ENCODE results near the gene RYR2. TPM values are rescaled to one million over a fixed set of nuclear protein-coding genes. Genes with fewer than 3 reads are reported as not detected.

RYR2 gene
- total RNA-seq, 1 donor from 2014 or later: 4.8 TPM

DNA sequence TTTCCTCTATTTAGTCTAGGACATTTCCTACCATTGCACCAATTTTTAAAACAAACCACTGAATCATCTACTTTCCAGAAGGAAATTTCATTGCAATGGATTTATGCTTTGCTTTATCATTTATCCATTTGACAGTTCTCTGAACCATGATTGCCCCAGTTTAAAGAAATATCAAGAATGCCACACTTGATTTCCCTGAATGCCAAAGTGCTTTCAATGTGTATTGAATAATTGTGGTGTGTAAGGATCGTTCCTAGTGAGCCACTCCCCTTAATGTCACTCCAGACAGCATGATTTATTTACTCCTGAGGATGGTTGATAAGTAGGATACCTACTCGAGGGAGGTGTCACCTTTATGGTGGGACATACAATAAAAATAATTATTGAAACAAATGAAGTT lies 169.6 kb downstream of the RYR2 start:
- DNase-seq (no peak), ATAC-seq (no peak)
- no peaks in the 10 kb centered on the region for H3K27me3 ChIP-seq (ENCODE audit: low read depth)
- no peak overlapping the region for H3K27ac ChIP-seq
- no peaks in the 10 kb centered on the region for H3K4me1 ChIP-seq
- no peak overlapping the region for H3K4me3 ChIP-seq
- TF ChIP-seq, protein P1, sequence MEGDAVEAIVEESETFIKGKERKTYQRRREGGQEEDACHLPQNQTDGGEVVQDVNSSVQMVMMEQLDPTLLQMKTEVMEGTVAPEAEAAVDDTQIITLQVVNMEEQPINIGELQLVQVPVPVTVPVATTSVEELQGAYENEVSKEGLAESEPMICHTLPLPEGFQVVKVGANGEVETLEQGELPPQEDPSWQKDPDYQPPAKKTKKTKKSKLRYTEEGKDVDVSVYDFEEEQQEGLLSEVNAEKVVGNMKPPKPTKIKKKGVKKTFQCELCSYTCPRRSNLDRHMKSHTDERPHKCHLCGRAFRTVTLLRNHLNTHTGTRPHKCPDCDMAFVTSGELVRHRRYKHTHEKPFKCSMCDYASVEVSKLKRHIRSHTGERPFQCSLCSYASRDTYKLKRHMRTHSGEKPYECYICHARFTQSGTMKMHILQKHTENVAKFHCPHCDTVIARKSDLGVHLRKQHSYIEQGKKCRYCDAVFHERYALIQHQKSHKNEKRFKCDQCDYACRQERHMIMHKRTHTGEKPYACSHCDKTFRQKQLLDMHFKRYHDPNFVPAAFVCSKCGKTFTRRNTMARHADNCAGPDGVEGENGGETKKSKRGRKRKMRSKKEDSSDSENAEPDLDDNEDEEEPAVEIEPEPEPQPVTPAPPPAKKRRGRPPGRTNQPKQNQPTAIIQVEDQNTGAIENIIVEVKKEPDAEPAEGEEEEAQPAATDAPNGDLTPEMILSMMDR (IDR thresholded peaks at IDR 0.05): no peak
- H3K36me3 ChIP-seq: no peaks in the 10 kb centered on the region
- intact Hi-C loops (cut with DNase I): no loop called here
- H3K9me3 ChIP-seq: no peaks in the 10 kb centered on the region

DNA sequence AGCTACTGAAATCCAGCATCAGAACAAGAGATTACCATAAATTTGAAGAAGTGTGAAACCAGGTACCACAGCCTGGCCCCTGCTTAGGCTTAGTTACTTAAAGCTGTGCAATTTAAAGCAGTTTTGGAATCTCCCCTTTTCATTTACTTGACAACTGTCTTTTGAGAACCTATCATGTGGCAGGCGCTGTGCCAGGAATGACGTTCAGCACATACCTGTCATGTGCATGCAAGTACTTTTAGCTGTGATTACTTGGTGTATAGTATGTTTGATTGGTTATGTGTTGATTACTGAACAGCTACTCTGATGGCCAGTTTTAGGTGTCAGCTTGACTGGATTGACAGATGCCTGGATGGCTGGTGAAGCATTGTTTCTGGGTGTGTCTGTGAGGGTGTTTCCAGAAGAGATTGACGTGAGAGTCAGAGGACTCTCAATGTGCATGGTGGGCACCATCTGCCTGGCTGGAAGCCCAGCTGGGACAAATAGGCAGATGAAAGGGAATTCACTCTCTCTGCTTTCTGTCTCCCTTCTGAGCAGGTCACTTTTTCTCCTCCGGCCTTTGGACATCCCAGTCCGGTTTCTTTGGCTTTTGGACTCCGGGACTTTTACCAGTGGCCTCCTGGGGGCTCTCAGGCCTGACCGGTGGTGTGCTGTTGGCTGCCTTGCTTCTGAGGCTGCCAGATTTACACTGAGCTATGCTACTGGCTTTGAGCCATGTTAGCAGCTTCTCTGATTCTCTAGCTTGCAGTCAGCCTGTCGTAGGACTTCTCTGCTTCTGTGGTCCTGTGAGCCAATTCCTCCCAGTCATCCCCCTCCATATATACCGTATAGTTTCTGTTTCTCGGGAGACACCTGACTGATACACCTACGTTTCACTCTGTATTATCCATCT lies 178.0 kb downstream of the RYR2 start:
- H3K36me3 ChIP-seq: no peaks in the 10 kb centered on the region
- H3K27me3 ChIP-seq (ENCODE audit: low read depth): no peaks in the 10 kb centered on the region
- H3K4me1 ChIP-seq: no peaks in the 10 kb centered on the region
- no peak for ATAC-seq
- no peak overlapping the region for H3K4me3 ChIP-seq
- no peak overlapping the region for H3K27ac ChIP-seq
- H3K9me3 ChIP-seq: no peaks in the 10 kb centered on the region
- DNase-seq: no peak
- TF ChIP-seq, protein P1 (IDR thresholded peaks at IDR 0.05): no peak
- intact Hi-C loops (cut with DNase I): no loop called here

DNA sequence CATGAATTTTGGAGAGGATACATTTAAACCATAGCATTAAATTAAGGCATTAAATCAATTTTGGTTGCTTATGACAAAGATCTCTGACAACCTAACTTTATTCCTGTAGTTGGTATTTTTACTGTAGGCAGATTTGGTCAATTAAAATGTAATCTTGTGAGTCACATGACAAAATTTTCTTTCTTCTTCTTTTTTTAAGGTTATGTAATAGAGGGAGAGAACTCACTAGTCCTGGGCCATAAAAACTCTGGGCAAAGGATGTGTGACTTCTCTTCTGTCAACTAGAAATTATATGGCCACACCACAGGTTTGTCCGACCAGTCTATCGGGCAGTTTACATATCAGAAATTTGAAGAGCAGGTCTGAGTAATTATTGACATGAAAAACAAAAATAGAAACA lies 181.4 kb downstream of the RYR2 start:
- DNase-seq (no peak), ATAC-seq (no peak)
- Histone ChIP-seq H3K4me3 (no peak overlapping the region), H3K36me3 (no peaks in the 10 kb centered on the region), H3K27me3 (ENCODE audit: low read depth) (no peaks in the 10 kb centered on the region), H3K27ac (no peak overlapping the region), H3K4me1 (no peaks in the 10 kb centered on the region), H3K9me3 (no peaks in the 10 kb centered on the region)
- intact Hi-C loops (cut with DNase I): no loop called here
- TF ChIP-seq, protein P1 (IDR thresholded peaks at IDR 0.05): no peak

DNA sequence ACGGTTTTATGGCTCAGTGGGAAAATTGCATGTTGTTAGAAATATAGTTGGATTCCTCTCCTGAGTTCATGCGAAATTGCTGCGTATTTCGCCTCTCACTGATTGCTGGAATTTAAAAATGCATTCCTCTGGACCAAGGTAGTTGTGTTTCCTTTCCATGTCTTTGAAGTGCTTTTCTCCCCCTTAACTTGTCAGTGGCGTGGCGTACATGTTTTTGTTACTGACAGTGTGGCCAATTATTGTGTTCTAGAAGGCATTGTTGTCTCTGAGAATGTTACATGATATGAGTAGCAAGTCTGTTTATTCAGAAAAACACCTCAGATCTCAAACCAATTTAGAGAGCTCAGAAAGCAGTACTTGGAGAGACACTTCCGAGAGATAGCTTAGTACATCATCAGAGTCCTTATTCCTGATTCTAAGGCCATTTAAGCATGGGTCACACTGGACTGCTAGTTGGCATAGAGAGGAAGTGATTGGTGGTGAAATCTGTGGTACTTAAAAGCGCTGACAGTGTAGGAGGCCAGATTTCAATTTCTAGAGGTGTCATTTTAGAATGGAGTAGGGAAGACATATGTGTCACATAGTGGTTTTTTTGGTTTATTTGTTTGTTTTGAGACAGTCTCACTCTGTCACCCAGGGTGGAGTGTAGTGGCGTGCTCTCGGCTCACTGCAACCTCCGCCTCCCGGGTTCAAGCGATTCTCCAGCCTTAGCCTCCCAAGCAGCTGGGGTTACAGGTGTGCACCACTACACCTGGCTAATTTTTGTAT lies 184.4 kb downstream of the RYR2 start:
- TF ChIP-seq, protein P1 (IDR thresholded peaks at IDR 0.05): no peak
- DNase-seq (no peak), ATAC-seq (no peak)
- Histone ChIP-seq H3K36me3 (no peaks in the 10 kb centered on the region), H3K27ac (no peak overlapping the region), H3K27me3 (ENCODE audit: low read depth) (no peaks in the 10 kb centered on the region), H3K4me1 (no peaks in the 10 kb centered on the region), H3K9me3 (no peaks in the 10 kb centered on the region), H3K4me3 (no peak overlapping the region)
- intact Hi-C loops (cut with DNase I): no loop called here

DNA sequence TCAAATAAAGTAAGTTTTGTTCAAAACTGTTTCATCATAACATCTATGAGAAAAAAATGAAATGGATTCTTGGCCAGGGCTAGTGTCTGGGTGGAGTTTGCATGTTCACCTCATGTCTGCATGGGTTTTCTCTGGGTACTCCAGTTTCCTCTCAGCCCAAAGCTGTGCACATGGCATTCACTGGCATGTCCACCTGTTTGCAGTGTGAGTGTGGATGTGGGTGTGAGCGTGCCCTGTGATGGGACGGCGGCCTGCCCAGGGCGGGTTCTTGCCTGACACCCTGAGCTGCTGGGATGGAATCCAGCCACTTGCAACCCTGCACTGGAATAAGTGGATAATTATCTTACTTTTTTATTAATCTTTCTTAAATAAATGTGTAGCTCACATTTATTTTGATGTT lies 185.5 kb downstream of the RYR2 start:
- H3K36me3 ChIP-seq: no peaks in the 10 kb centered on the region
- H3K4me3 ChIP-seq: no peak overlapping the region
- no peak for DNase-seq
- no peaks in the 10 kb centered on the region for H3K4me1 ChIP-seq
- no peaks in the 10 kb centered on the region for H3K27me3 ChIP-seq (ENCODE audit: low read depth)
- TF ChIP-seq, protein P1 (IDR thresholded peaks at IDR 0.05): no peak
- no peak for ATAC-seq
- no peak overlapping the region for H3K27ac ChIP-seq
- intact Hi-C loops (cut with DNase I): no loop called here
- no peaks in the 10 kb centered on the region for H3K9me3 ChIP-seq

Measured in lower lobe of right lung (tissue), 2 donors.